LoVo (cell line): ENCODE measurements around the gene ARL6IP5.

Experiments
- DNase-seq: peaks from one replicate; pipeline ENCODE4 v3.0.0-alpha.2; 2016; ENCODE audit warnings: low spot score

ARL6IP5 gene

GRCh38 chr3:69116897-69117296 lies 32.2 kb downstream of the ARL6IP5 start:
- peak; percentile 5 for DNase-seq

GRCh38 chr3:69118555-69118954 lies 33.8 kb downstream of the ARL6IP5 start:
- no peak for DNase-seq

DNA sequence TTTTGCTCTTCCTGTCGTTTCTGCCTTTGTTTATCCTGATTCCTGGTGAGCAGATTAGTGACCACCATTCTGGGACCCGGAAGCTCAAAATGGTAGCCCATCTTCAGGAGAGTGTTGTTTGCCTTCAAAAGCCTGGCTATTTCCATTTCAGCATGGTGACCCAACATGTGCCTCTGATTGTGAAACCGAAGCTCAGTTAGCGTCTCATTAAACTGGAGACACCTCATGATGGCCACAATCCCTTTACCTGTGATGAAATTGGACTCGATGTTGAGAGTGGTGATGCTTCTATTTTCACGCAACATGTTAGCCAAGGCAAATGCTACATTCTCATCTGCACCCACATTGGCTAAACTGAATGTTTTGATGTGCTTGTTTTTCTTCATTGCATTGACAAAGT lies 34.4 kb downstream of the ARL6IP5 start:
- no peak for DNase-seq

- no peak for DNase-seq
These were observed 34.9 kb downstream of the ARL6IP5 start for GRCh38 chr3:69119681-69120080.

GRCh38 chr3:69120879-69121464 lies 36.2 kb downstream of the ARL6IP5 start:
- peak; percentile 75 for DNase-seq

- DNase-seq, result no peak
These were observed 36.8 kb downstream of the ARL6IP5 start for GRCh38 chr3:69121513-69121912.

- no peak for DNase-seq
These were observed 37.2 kb downstream of the ARL6IP5 start for GRCh38 chr3:69121950-69122349.

- no peak for DNase-seq
These were observed 37.7 kb downstream of the ARL6IP5 start, which contains the start of gene LMOD3 for GRCh38 chr3:69122403-69122802. LMOD3 (minus strand) TSS chr3:69122595; CDS start chr3:69122386, 209 bp downstream.

DNA sequence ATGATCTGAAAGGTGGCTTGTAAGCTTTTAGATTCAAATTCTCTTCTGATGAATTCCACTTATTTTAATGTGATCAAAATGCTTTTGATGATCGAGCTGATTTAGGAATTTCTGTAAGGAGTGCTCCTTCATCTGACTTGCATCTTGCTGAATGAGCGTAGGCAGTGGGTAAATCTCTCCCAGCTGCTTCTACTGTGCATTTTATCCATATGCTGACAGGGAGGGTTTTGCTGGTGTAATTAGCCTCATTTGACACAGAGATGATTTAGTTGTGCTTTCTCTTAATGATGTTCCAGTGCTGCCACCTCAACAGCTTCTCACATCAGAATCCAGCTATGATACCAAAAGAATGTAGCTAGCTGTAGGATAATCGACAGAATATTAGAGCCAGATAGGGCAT lies 41.5 kb downstream of the ARL6IP5 start:
- no peak for DNase-seq

DNA sequence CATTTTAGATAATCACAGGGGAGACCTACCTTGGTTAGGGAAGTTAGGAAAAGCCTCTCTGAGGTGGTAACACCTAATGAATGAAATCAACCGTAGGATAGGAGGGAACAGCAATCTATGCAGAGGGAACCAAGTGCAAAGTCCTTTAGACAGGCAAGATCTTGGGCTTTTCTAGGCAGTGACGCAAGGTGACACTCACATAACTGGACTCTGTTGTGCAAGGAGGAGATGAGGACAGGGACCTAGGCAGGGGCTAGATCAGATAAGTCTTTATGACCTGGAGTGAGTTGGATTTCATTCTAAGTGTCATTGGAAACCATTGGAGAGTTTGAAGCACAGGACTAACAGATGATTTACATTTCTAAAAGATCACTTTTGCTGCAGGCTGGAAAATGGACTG lies 42.3 kb downstream of the ARL6IP5 start:
- no peak for DNase-seq

GRCh38 chr3:69128509-69128908 lies 43.8 kb downstream of the ARL6IP5 start:
- DNase-seq, result no peak

GRCh38 chr3:69129531-69129930 lies 44.8 kb downstream of the ARL6IP5 start:
- no peak for DNase-seq

DNA sequence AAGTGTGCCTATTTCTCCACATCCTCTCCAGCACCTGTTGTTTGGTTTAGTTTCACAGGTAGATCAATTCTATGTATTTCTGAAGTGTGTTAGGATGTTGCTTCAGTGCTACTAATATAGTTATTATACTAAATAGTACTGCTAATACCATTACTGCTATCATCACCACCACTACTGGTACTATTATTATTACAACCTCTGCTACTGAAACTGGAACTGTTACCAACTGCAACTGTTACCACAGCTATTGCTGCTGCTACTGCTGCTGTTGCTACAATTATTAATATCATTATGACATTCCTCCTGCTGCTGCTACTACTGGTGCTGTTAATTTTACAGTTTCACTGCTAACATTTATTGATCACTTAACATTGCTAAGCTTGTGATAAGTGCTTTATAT lies 46.0 kb downstream of the ARL6IP5 start:
- DNase-seq, result no peak

DNA sequence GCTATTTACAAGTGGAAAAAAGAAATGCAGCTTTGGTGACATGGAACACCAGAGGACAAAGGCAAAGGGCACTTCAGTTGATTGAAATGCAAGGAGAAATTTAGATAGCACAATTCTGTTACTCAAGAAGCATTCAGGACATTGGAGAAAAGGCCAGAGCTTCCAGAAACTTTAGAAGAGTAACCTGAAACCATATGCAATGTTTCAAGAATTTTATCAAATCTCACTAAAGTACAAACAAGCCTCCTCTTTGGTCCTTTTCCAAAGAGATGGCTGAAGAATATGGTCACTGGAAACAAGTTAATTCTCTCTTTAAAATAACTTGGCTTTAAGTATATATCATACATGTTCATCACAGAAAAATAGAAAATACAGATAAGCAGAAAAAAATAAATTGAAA lies 52.3 kb downstream of the ARL6IP5 start:
- DNase-seq, result no peak

DNA sequence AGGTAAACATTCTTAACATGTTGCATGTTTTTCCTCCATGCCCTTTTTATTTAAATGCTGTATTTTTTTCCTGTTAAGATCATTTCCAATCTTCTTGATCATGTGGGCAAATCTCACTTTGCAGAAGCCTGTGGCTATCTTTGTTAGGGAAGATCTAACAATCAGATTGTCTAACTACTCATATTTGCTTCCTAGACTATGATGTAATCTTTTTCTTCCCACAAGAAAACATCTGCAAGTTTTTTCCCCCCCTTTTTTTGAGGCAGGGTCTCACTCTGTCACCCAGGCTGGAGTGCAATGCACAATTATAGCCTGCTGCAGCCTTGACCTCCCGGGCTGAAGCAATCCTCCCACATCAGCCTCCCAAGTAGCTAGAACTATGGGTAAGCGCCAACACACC lies 52.7 kb downstream of the ARL6IP5 start:
- no peak for DNase-seq

GRCh38 chr3:69141313-69141712 lies 56.6 kb downstream of the ARL6IP5 start:
- no peak for DNase-seq

- no peak for DNase-seq
These were observed 57.4 kb downstream of the ARL6IP5 start for GRCh38 chr3:69142090-69142489.

DNA sequence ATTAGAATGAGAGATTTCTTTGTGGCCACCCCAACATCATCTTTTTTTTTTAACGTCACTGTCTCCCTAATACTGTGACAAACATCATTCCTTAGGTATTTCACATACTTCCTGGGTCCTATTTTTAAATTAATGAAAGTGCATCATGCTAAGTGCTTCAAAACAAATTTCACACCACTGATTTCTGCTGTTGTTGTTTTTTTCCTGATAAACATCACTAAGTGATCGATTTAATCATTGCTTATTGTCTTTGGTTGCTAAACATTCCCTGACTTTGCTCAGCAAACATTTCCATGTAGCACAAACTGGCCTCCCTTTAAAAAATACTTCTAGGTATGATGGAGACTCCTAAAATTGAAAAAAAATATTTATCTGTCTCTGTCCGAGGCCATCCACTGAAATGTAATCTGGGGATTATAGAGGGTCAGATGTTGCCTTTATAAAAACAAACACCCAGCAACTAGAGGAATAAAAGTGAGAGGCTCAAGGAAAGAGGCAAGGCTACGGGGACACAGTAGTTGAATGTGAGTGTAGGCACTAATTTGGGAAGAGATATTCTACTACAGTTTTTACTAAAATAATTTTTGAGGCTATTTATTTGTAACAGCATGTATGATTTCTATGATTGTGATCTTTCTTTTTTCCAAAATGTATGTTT lies 58.2 kb downstream of the ARL6IP5 start:
- DNase-seq, result no peak

DNA sequence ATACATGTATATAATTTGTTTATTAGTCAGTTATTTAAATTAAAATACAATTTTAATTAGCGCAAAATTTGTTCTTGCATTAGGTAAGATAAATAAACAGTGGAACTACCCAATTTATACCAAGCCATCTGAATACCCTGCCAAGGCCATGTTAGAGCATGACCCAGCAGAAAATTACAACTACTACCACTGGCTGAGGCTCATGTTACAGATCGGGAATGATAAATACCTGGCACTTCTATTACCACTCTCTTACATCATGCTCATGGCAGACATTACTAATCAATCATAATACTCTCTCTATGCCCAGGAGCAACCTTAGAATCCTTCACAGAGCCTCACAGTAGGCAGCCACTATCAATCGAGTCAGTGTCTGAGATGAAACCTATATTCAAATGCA lies 58.9 kb downstream of the ARL6IP5 start:
- DNase-seq, result peak; percentile 17

DNA sequence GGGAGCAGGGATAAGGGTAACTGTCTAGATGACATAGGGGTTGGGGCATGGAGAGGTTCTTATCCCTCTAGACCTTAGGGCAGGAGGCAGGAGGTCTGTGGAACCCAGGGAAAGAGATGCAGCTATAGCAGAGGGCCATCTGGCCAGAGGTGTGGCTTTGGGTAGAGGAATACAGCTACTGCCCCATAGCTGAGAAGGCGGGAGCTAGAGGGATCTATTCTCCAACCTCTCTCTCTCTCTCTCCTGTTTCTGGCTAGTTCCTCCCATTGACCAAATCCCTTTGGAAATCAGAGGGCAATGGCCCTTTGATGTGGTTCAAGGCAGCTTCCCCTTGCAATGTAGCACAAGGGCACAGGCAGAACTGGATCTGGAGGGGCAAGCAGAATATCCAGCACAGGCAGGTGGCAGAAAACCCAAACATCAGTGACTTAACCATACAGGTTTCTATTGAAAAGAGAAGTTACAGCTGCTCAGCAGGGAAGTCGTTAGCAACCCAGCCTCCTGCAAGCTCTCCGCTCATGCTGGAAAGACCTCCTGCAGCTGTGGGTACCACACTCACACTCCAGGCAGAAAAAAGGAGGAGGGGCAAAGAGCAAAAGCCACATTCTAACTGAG lies 60.0 kb downstream of the ARL6IP5 start:
- DNase-seq, result no peak

DNA sequence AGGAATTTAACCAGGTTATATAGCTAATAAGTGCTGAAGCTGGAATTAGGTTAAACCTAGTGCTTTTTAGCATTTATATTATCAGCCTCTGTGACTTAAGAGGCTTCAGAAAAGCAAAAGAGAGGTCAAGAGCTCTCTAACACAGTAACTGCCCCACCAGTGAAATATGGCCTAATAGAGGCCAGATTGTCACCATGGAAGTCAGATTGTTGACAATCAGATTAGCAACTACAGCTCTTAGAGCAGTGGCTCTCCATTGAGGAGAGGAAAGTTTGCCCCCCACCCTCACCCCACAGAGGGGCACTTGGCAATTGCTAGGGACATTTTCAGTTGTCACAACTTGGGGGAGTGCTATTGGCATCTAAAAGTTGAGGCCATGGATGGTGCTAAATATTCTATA lies 61.0 kb downstream of the ARL6IP5 start:
- no peak for DNase-seq

DNA sequence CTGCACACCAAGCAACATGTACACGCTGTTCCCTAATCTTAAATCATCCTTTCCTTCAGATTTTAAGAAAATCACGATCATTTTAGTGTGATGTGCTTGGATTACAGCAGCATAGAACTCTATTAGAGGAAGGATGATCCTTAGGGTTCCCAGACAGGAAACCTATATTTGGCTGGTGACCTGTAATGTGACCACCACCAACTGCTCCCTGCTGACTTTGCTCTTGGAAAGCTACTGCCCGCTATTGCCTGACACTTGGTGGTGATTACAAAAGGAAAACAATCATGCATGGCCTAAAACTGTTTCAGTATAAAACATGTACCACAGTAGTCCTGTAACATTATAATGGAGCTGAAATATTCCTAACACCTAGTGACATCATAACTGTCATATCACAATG lies 64.8 kb downstream of the ARL6IP5 start:
- no peak for DNase-seq
